ENCODE measurements around the gene TIMM23. TPM values are rescaled to one million over a fixed set of nuclear protein-coding genes. Genes with fewer than 3 reads are reported as not detected.
"Not testable (repeated sequence)": the region's sequence is repeated elsewhere in the genome, so short reads cannot be mapped to it uniquely, and the experiment has no call there.

The TIMM23 gene
- total RNA-seq, 1 donor from 2014 or later: 52.4 TPM

GRCh38 chr10:46022978-46023702, 50.9 kb downstream of the TIMM23 start:
- peak; percentile 92 to 93 for DNase-seq (ENCODE audit: low read depth in 2 of 2)

- no peak for DNase-seq (ENCODE audit: low read depth in 2 of 2)
Observed at GRCh38 chr10:46024948-46025347, 52.7 kb downstream of the TIMM23 start.

- DNase-seq (ENCODE audit: low read depth in 2 of 2): no peak
Observed at GRCh38 chr10:46025406-46025805, 53.1 kb downstream of the TIMM23 start.

GRCh38 chr10:46026106-46026505, 53.8 kb downstream of the TIMM23 start:
- no peak for DNase-seq (ENCODE audit: low read depth in 2 of 2)

- peak; percentile 81 for DNase-seq (ENCODE audit: low read depth in 2 of 2)
Observed at GRCh38 chr10:46028584-46029460, 56.5 kb downstream of the TIMM23 start.

GRCh38 chr10:46029461-46030030, 57.3 kb downstream of the TIMM23 start:
- peak in 1 of 2 donors; percentile 13 for DNase-seq (ENCODE audit: low read depth in 2 of 2)

GRCh38 chr10:46030091-46030937, 58.0 kb downstream of the TIMM23 start, which contains the start of gene NCOA4:
TSS of gene NCOA4 (minus strand) at chr10:46030623. CDS start at chr10:46016680, 13,943 bp downstream.
- DNase-seq (ENCODE audit: low read depth in 2 of 2): peak; percentile 99

GRCh38 chr10:46031648-46032532, 59.6 kb downstream of the TIMM23 start:
- DNase-seq (ENCODE audit: low read depth in 2 of 2): peak in 1 of 2 donors; percentile 26

- DNase-seq (ENCODE audit: low read depth in 2 of 2): peak; percentile 85 to 89
Observed at GRCh38 chr10:46033602-46034011, 61.3 kb downstream of the TIMM23 start.

GRCh38 chr10:46035923-46036849, 63.9 kb downstream of the TIMM23 start:
- DNase-seq (ENCODE audit: low read depth in 2 of 2): peak; percentile 69

GRCh38 chr10:46037107-46037825, 65.0 kb downstream of the TIMM23 start:
- no peak for DNase-seq (ENCODE audit: low read depth in 2 of 2)

- DNase-seq (ENCODE audit: low read depth in 2 of 2): no peak
Observed at GRCh38 chr10:46040004-46040403, 67.7 kb downstream of the TIMM23 start.

GRCh38 chr10:46042527-46042926, 70.2 kb downstream of the TIMM23 start:
- DNase-seq (ENCODE audit: low read depth in 2 of 2): no peak

- no peak for DNase-seq (ENCODE audit: low read depth in 2 of 2)
Observed at GRCh38 chr10:46046261-46046660, 74.0 kb downstream of the TIMM23 start, which contains the start of gene MSMB. TSS of gene MSMB (minus strand) at chr10:46046269. CDS start at chr10:46046237, 32 bp downstream.

- DNase-seq (ENCODE audit: low read depth in 2 of 2): no peak
Observed at GRCh38 chr10:46048152-46048551, 75.9 kb downstream of the TIMM23 start.

GRCh38 chr10:46049497-46049831, 77.2 kb downstream of the TIMM23 start:
- DNase-seq (ENCODE audit: low read depth in 2 of 2): not testable (repeated sequence)

GRCh38 chr10:46050941-46051623, 78.8 kb downstream of the TIMM23 start:
- DNase-seq (ENCODE audit: low read depth in 2 of 2): peak in 1 of 2 donors; percentile 15
